Neural cell (in vitro differentiated cells): ENCODE data around the gene KRT12. TPM values are rescaled to one million over a fixed set of nuclear protein-coding genes. Genes with fewer than 3 reads are reported as not detected.

Experiments used
- H2AFZ ChIP-seq: fragments of 200-600, 300-800 bp; sonication (generic), shearing (Covaris generic); 2 replicates; pipeline ENCODE4 v1.6.0; 2014; ENCODE audit warnings: low read depth, mild to moderate bottlenecking, antibody characterized with exemption, low read length, moderate library complexity
- H3F3A ChIP-seq: fragments of 200-600 bp; shearing (Covaris generic); 2 replicates; pipeline ENCODE4 v1.6.1; 2016; ENCODE audit warnings: mild to moderate bottlenecking, moderate library complexity, mixed read lengths, antibody characterized with exemption, low read length; ENCODE audit not compliant: insufficient read depth, poor library complexity, severe bottlenecking
- H3K27ac ChIP-seq: fragments of 200-600, 300-800 bp; sonication (generic), shearing (Covaris generic); 2 replicates; pipeline ENCODE4 v1.5.1; 2014; ENCODE audit warnings: mild to moderate bottlenecking, low read length, moderate library complexity
- H3K27me3 ChIP-seq: fragments of 300-800, 200-600 bp; sonication (generic), shearing (Covaris generic); 2 replicates; pipeline ENCODE4 v1.6.0; 2014; ENCODE audit warnings: mild to moderate bottlenecking, low read depth, low read length, moderate library complexity; ENCODE audit not compliant: insufficient read depth
- H3K36me3 ChIP-seq: fragments of 300-800, 200-600 bp; sonication (generic), shearing (Covaris generic); 2 replicates; pipeline ENCODE4 v1.5.1; 2014; ENCODE audit warnings: mild to moderate bottlenecking, antibody characterized with exemption, low read length, moderate library complexity; ENCODE audit not compliant: insufficient read depth
- H3K4me2 ChIP-seq: fragments of 300-800, 200-600 bp; sonication (generic), shearing (Covaris generic); 2 replicates; pipeline ENCODE4 v1.6.0; 2014; ENCODE audit warnings: mild to moderate bottlenecking, low read length
- H3K4me3 ChIP-seq: fragments of 300-800, 200-600 bp; sonication (generic), shearing (Covaris generic); 2 replicates; pipeline ENCODE4 v1.5.1; 2014; ENCODE audit warnings: mild to moderate bottlenecking, low read length, moderate library complexity
- H3K79me2 ChIP-seq: fragments of 200-600 bp; shearing (Covaris generic); replicated peaks from 2 replicates; pipeline ENCODE4 v1.6.0; 2014; ENCODE audit warnings: mild to moderate bottlenecking, low read length, moderate library complexity; ENCODE audit not compliant: insufficient read depth
- H3K9ac ChIP-seq: fragments of 300-800, 200-600 bp; sonication (generic), shearing (Covaris generic); 2 replicates; pipeline ENCODE4 v1.6.1; 2016; ENCODE audit warnings: mild to moderate bottlenecking, low read length, mixed read lengths
- H3K9me2 ChIP-seq: fragments of 200-600 bp; shearing (Covaris generic); 2 replicates; pipeline ENCODE4 v1.6.1; 2016; ENCODE audit warnings: mild to moderate bottlenecking, low read length, mixed read lengths; ENCODE audit not compliant: insufficient read depth
- H3K9me3 ChIP-seq: fragments of 200-600, 300-800 bp; sonication (generic), shearing (Covaris generic); 2 replicates; pipeline ENCODE4 v1.6.1; 2016; ENCODE audit warnings: mild to moderate bottlenecking, mixed run types, low read length, moderate library complexity, mixed read lengths
- H4K20me1 ChIP-seq: fragments of 200-600 bp; shearing (Covaris generic); 2 replicates; pipeline ENCODE4 v1.6.1; 2016; ENCODE audit warnings: mild to moderate bottlenecking, mixed run types; ENCODE audit not compliant: insufficient read depth
- CTCF ChIP-seq: fragments of 450-650 bp; IDR thresholded peaks from 2 replicates; pipeline ENCODE4 v1.5.1; 2014; ENCODE audit warnings: antibody characterized with exemption, mild to moderate bottlenecking, moderate library complexity; ENCODE audit not compliant: poor library complexity, severe bottlenecking
- EP300 ChIP-seq: fragments of 450-650 bp; conservative IDR thresholded peaks from 2 replicates; pipeline ENCODE4 v1.6.1; 2014; ENCODE audit warnings: antibody characterized with exemption, mild to moderate bottlenecking, moderate library complexity; ENCODE audit not compliant: poor library complexity, severe bottlenecking
- EZH2 ChIP-seq: fragments of 200-600, 300-800 bp; shearing (Covaris generic), sonication (generic); IDR thresholded peaks from 2 replicates; pipeline ENCODE4 v1.6.1; 2014; ENCODE audit warnings: antibody characterized with exemption, low read length, borderline replicate concordance, mild to moderate bottlenecking; ENCODE audit not compliant: insufficient read depth, poor library complexity, severe bottlenecking
- MXI1 ChIP-seq: fragments of 450-650 bp; conservative IDR thresholded peaks from 2 replicates; pipeline ENCODE4 v1.6.1; 2014; ENCODE audit warnings: antibody characterized with exemption, mild to moderate bottlenecking; ENCODE audit not compliant: poor library complexity, severe bottlenecking
- POLR2AphosphoS5 ChIP-seq: IDR thresholded peaks from 2 replicates; pipeline ENCODE4 v1.6.1; 2012
- RAD21 ChIP-seq: fragments of 450-650 bp; conservative IDR thresholded peaks from 2 replicates; pipeline ENCODE4 v1.6.1; 2014; ENCODE audit warnings: antibody characterized with exemption, mild to moderate bottlenecking, moderate library complexity
- SMC3 ChIP-seq: fragments of 450-650 bp; conservative IDR thresholded peaks from 2 replicates; pipeline ENCODE4 v1.6.1; 2014; ENCODE audit warnings: antibody characterized with exemption, mild to moderate bottlenecking, moderate library complexity; ENCODE audit not compliant: poor library complexity
- TAF1 ChIP-seq: IDR thresholded peaks from 2 replicates; pipeline ENCODE4 v1.6.1; 2012; ENCODE audit warnings: low read depth
- polyA plus RNA-seq: library from polyadenylated mRNA; depleted of rRNA; stranded (reverse); fragments of >200 nt; gene quantifications from 2 replicates; pipeline ENCODE4 v1.2.3, GENCODE V29; 2014
- TF ChIP-seq, protein P1 (sequence below): IDR thresholded peaks from 2 replicates; pipeline ENCODE4 v1.6.1; 2012; ENCODE audit warnings: borderline replicate concordance

The KRT12 gene
- polyA plus RNA-seq, 1 donor from 2014 or later = not detected

DNA sequence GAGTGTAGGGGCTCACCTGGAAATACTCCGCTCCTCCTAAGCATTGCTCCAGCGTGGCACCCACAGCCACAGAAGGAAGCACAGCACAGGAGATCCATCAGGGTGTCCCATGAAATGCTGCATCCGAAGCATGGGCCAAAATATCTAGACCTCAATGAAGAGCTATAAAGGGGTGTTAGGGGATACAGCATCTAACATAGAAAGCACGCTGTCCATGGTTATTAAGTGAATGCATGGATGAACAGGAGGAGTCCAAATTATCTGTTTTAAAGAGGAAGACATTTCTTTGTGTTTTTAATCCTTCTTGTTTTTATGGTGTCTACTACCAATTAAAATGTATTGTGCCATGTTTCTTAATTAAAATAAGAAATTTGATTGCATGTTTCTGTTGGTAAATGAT is 39.6 kb upstream of the KRT12 start:
- Histone ChIP-seq H4K20me1 (no peaks in the 10 kb centered on the region), H3K9me3 (no peaks in the 10 kb centered on the region), H3K9ac (no peak overlapping the region)

DNA sequence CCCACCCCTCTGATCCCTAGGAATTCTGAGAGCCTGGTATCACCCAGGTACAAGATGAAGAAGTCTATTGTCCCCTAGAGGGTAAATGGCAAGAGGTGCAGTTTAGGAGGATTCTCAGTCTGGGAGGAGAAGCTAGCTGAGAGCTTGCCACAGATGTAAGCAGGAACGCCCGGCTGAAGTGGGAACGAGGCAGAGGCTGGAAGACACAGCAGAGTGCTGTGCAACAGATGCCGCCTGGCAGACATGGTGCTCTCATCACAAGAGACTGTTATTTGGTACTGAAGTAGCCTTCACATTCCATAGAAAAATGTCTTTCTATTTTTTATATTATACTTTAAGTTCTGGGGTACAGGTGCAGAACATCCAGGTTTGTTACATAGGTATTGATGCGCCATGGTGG is 38.3 kb upstream of the KRT12 start:
- H3F3A ChIP-seq = no peaks in the 10 kb centered on the region
- no peak overlapping the region for H3K9ac ChIP-seq
- TF ChIP-seq EZH2 = no peak
- no peak for TF ChIP-seq MXI1
- TF ChIP-seq TAF1 = no peak
- no peak for TF ChIP-seq RAD21
- H3K27me3 ChIP-seq = no peaks in the 10 kb centered on the region
- no peak overlapping the region for H2AFZ ChIP-seq
- H3K9me3 ChIP-seq = no peaks in the 10 kb centered on the region
- H3K79me2 ChIP-seq = no peaks in the 10 kb centered on the region
- no peak overlapping the region for H3K4me2 ChIP-seq
- H3K27ac ChIP-seq = no peak overlapping the region
- H3K9me2 ChIP-seq = no peaks in the 10 kb centered on the region
- no peaks in the 10 kb centered on the region for H4K20me1 ChIP-seq
- no peaks in the 10 kb centered on the region for H3K36me3 ChIP-seq
- H3K4me3 ChIP-seq = no peak overlapping the region

More for the DNA sequence above, 39.6 kb upstream of the KRT12 start:
- TF ChIP-seq TAF1 (no peak), CTCF (no peak), POLR2AphosphoS5 (no peak), SMC3 (no peak), RAD21 (no peak), EZH2 (no peak), EP300 (no peak), MXI1 (no peak)
- TF ChIP-seq, protein P1, sequence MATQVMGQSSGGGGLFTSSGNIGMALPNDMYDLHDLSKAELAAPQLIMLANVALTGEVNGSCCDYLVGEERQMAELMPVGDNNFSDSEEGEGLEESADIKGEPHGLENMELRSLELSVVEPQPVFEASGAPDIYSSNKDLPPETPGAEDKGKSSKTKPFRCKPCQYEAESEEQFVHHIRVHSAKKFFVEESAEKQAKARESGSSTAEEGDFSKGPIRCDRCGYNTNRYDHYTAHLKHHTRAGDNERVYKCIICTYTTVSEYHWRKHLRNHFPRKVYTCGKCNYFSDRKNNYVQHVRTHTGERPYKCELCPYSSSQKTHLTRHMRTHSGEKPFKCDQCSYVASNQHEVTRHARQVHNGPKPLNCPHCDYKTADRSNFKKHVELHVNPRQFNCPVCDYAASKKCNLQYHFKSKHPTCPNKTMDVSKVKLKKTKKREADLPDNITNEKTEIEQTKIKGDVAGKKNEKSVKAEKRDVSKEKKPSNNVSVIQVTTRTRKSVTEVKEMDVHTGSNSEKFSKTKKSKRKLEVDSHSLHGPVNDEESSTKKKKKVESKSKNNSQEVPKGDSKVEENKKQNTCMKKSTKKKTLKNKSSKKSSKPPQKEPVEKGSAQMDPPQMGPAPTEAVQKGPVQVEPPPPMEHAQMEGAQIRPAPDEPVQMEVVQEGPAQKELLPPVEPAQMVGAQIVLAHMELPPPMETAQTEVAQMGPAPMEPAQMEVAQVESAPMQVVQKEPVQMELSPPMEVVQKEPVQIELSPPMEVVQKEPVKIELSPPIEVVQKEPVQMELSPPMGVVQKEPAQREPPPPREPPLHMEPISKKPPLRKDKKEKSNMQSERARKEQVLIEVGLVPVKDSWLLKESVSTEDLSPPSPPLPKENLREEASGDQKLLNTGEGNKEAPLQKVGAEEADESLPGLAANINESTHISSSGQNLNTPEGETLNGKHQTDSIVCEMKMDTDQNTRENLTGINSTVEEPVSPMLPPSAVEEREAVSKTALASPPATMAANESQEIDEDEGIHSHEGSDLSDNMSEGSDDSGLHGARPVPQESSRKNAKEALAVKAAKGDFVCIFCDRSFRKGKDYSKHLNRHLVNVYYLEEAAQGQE = no peak
- Histone ChIP-seq H3K36me3 (no peaks in the 10 kb centered on the region), H3K27ac (no peak overlapping the region), H3K4me2 (no peak overlapping the region), H2AFZ (no peak overlapping the region), H3K79me2 (no peaks in the 10 kb centered on the region), H3F3A (no peaks in the 10 kb centered on the region), H3K4me3 (no peak overlapping the region), H3K27me3 (no peaks in the 10 kb centered on the region), H3K9me2 (no peaks in the 10 kb centered on the region)
